Activated naive CD8-positive, alpha-beta T cell treated with anti-CD3 and anti-CD28 coated beads, Interleukin-2, amount 50 U/mL, for 24 hours (primary cell): ENCODE results near the gene PLCG1.

ENCODE experiments used
- ATAC-seq: fragments of 150-1000 bp; cut with Tn5 transposase; one replicate; pipeline ENCODE4 v1.10.0; 2021
- DNase-seq: peaks from one replicate; pipeline ENCODE4 v3.0.0; 2021
- H3K27ac Mint-ChIP-seq: one replicate; pipeline ENCODE4 v1.8.0; 2021; ENCODE audit warnings: mild to moderate bottlenecking, mixed read lengths
- H3K27me3 Mint-ChIP-seq: one replicate; pipeline ENCODE4 v1.8.0; 2021; ENCODE audit warnings: mixed read lengths
- H3K36me3 Mint-ChIP-seq: one replicate; pipeline ENCODE4 v1.8.0; 2021; ENCODE audit warnings: low read depth, mixed read lengths
- H3K4me1 Mint-ChIP-seq: one replicate; pipeline ENCODE4 v1.8.0; 2021; ENCODE audit warnings: mixed read lengths
- H3K4me3 Mint-ChIP-seq: one replicate; pipeline ENCODE4 v1.8.0; 2021; ENCODE audit warnings: mild to moderate bottlenecking, moderate library complexity, mixed read lengths
- H3K9me3 Mint-ChIP-seq: one replicate; pipeline ENCODE4 v1.8.0; 2021; ENCODE audit warnings: mixed read lengths

The PLCG1 gene

DNA sequence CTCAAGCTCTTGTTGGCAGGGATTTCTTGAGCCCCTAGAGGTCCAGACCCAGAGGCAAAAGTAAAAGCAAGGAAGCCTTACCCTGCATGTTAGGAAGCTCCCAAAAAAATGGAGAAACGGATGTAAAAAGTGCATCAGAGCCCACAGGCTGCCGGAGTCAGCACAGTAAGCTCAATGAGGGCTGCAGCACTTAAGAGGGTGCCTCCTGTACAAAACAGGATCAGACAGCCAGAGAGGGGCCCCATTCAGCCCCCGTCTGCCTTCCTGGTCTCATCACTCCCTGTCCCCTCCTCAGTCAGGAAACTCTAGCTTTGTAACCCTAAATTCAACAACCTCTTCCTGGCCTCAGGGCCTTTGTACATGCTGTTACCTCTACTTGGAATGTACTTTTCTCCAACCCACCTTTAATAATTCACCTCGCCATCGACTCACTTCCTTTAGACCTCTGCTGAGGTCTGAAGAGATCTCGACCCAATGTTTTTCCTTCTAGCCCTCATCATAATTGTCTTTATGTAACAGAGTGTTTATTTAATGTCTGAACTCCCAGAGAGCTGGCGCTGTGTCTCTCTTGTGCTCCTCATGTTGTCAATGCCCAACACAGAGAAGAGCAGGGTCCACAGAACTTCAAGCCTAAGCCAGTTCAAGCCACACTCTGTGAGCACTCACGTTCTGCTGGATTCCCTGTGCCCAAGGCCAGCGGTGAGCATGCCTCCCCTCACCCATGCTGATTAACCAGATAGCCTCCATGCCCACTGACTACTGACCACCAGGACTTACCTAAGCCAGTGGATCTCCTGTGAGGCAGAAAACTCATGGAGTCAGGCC is 2.8 kb upstream of the PLCG1 start:
- Mint-ChIP-seq H3K9me3 (no peaks in the 10 kb centered on the region), H3K4me1 (peaks cover 47% of the 10 kb centered on the region), H3K27me3 (no peaks in the 10 kb centered on the region), H3K27ac (no peak overlapping the region), H3K36me3 (peaks cover 5% of the 10 kb centered on the region), H3K4me3 (no peak overlapping the region)
- no peak for DNase-seq
- no peak for ATAC-seq

DNA sequence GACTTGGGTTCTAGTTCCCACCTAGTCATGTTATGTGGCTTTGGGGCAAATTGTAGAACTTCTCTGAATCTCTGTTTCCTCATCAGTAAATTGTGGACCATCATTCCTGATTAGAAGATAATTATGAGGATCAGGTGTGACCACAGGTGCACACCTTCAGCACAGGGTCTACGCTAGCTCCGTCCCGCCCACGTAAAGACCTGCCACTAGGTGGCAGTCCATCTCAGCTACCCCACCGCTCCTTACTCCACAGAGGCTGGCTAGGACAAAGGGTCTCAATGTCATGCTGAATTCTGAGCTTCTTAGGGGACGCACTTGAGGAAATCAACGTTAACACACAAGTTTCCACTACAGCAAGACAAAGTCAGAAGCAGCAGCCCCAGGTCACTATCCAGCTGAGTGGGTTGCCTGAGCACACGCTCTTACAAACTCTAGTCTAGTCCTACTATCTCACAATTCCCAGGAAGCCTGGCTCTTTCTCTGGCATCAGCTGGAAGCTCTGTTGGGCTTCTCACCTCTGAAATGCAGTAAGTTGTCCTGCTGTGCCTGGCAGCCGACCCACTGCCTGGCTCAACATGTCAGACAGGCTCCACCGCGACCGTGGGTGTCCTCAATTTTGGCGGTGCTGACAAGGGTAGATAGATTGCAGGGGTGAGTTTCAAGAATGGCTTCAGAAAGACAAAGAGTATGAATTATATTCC is 2.0 kb upstream of the PLCG1 start:
- H3K27ac Mint-ChIP-seq = no peak overlapping the region
- ATAC-seq = peak; percentile 22
- peaks cover 9% of the 10 kb centered on the region for H3K36me3 Mint-ChIP-seq
- H3K4me1 Mint-ChIP-seq = peaks cover 55% of the 10 kb centered on the region
- no peaks in the 10 kb centered on the region for H3K27me3 Mint-ChIP-seq
- H3K9me3 Mint-ChIP-seq = no peaks in the 10 kb centered on the region
- peak overlapping the region; percentile 77 for H3K4me3 Mint-ChIP-seq
- DNase-seq = peak; percentile 74

DNA sequence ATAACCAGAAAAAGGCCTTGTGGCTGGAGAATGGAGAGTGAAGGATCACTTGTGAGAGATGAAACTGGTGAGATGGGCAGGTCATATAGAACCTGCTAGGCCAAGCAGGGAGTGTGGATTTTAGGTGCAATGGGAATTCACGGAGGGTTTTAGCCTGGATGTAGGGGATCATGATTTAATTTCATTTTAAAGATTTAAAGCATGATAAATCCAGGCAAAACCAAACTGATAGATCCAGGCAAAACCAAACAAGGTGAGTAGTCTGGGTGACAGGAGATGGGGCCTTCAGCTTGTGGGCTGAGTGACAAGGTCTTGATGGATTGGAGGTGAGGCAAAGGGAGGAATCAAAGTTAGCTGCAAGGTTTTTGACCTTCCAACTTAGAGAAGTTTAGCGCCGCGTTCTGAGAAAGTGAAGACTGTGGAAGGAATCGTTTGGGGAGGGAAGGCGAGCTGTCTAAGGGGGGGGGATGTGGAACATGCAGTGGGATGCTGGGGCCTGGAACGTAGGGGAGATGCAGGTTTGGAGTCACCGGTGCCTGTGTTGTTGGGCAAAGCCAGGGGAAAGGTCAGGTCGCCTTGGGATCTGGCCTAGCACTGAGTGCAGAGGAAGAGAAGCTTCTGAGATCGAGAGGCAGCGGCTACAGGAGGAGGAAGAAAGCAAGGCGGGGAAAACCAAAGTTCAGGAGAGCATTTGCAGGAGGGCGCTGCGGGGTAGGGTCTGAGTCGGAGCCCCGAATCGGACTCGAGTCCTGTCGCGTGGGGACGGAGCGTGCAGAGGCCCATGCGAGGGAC is 1.3 kb upstream of the PLCG1 start:
- peak overlapping the region; percentile 67 for H3K27ac Mint-ChIP-seq
- no peaks in the 10 kb centered on the region for H3K9me3 Mint-ChIP-seq
- no peak for DNase-seq
- no peak for ATAC-seq
- peaks cover 15% of the 10 kb centered on the region for H3K36me3 Mint-ChIP-seq
- no peaks in the 10 kb centered on the region for H3K27me3 Mint-ChIP-seq
- peak overlapping the region; percentile 77 for H3K4me3 Mint-ChIP-seq
- H3K4me1 Mint-ChIP-seq = peaks cover 59% of the 10 kb centered on the region

DNA sequence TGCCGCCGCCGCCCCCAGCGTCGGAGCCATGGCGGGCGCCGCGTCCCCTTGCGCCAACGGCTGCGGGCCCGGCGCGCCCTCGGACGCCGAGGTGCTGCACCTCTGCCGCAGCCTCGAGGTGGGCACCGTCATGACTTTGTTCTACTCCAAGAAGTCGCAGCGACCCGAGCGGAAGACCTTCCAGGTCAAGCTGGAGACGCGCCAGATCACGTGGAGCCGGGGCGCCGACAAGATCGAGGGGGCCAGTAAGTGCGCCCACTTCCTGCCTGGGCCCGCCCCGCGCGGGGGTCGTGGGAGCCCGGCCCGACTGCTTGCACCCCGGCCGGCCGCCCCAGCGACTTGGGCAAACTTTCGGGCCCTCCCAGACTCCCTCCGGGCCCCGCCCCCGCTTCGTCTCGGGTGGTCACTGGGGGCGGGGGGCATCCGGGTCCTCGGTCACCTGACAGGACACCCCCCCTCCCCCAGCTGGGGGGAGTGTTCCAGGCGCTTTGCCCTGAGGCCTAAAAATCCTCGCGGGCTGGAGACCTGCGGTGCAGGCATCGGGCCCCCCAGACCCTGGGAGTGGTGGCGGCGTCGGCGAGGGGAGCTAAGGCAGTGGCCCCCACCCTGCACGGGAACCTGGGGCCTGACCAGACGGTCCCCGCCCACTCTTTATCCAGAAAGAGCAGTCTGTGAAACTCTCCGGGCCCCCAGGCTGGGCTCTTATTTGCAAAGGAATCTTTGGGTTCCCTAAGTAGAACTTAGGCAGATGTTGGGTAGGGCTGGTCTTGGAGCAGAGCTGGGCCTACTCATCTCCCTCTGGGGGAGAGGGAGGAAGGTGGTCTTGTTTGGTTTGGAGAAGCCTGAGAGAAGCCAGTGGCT is 501 bp downstream of the PLCG1 start:
- peak; percentile 76 for DNase-seq
- peak; percentile 25 for ATAC-seq
- peaks cover 15% of the 10 kb centered on the region for H3K36me3 Mint-ChIP-seq
- no peaks in the 10 kb centered on the region for H3K27me3 Mint-ChIP-seq
- peaks cover 75% of the 10 kb centered on the region for H3K4me1 Mint-ChIP-seq
- H3K27ac Mint-ChIP-seq = peak overlapping the region; percentile 91
- H3K9me3 Mint-ChIP-seq = no peaks in the 10 kb centered on the region
- peak overlapping the region; percentile 95 for H3K4me3 Mint-ChIP-seq

DNA sequence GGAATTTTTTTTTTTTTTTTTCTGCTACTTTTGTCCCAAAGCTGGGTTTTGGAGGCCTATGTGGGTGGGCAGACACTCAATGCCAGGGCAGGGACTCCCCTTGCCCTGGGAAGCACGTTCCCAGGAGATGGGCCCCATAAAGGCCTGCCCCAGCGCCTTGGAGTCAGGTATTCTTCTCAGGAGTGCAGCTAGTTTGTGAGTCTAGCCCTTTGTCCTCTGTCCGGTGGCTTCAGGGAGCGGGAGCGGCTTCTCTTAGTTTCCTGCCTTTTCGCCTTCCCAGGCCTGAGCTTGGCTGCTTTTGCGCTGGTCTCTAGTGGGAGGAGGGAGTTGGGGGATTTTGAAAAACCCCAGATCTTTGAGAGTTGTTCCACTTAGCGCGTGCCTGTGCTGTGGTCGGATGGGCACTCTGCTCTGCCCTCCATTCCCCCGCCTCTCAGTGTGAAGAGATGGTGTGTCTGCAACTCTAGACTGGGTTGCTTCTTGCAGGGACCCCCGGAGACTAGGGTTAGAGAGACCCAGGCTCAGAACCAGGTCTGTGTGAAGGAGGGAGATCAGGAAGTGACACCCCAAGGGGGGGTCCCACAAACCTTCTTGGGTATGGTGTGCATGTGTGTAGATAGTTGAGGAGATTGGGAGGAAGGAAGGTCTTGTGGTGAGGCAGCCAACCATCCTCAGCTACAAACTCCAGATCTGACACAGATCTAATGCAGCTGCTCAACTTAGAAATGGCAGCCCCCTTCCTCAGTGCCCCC is 1.3 kb downstream of the PLCG1 start:
- DNase-seq = peak; percentile 42
- H3K4me1 Mint-ChIP-seq = peaks cover 79% of the 10 kb centered on the region
- no peaks in the 10 kb centered on the region for H3K9me3 Mint-ChIP-seq
- peak overlapping the region; percentile 91 for H3K27ac Mint-ChIP-seq
- peak; percentile 7 for ATAC-seq
- H3K4me3 Mint-ChIP-seq = peak overlapping the region; percentile 95
- H3K36me3 Mint-ChIP-seq = peaks cover 15% of the 10 kb centered on the region
- no peaks in the 10 kb centered on the region for H3K27me3 Mint-ChIP-seq

DNA sequence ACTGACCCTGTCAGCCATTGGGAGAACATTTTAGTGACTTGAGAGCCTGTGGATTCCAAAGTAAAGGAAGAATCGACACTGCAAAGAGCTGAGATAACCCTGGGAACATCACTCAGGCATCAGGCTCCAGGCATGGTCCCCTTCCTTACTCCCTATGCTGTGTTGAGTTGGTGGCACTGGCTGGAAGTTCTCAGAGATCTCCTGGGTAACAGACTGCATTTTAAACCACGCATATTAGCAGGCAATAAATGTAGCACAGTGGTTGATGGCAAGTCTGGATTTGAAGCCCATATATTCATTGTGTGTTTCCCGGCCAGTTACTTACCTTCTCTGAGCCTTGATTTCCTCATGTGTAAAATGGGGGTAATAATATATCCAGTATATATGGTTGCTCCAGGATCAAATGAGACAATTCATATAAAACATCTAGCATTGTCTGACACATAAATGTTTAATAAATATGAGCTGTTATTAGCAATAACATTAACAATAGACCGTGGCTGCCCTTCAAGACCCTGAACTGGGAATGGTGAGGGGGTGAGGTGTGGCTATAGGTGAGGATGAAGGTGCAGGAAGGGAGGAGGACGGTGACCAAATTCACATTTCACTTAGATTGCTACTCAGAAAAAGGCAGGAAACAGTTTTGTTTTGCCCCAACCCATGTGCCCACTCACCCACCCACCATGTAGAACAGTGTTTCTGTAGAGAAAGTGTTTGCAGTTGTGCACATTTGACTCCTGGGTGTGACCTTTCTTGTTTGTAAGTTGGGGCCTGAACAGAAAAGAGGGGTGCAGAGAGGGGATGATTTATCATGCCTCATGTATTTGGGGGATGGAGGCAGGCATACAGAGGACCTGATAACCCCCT is 2.1 kb downstream of the PLCG1 start:
- no peaks in the 10 kb centered on the region for H3K27me3 Mint-ChIP-seq
- H3K4me1 Mint-ChIP-seq = peaks cover 79% of the 10 kb centered on the region
- peak overlapping the region; percentile 91 for H3K27ac Mint-ChIP-seq
- peak overlapping the region; percentile 95 for H3K4me3 Mint-ChIP-seq
- DNase-seq (no peak), ATAC-seq (no peak)
- H3K36me3 Mint-ChIP-seq = peaks cover 22% of the 10 kb centered on the region
- H3K9me3 Mint-ChIP-seq = no peaks in the 10 kb centered on the region

DNA sequence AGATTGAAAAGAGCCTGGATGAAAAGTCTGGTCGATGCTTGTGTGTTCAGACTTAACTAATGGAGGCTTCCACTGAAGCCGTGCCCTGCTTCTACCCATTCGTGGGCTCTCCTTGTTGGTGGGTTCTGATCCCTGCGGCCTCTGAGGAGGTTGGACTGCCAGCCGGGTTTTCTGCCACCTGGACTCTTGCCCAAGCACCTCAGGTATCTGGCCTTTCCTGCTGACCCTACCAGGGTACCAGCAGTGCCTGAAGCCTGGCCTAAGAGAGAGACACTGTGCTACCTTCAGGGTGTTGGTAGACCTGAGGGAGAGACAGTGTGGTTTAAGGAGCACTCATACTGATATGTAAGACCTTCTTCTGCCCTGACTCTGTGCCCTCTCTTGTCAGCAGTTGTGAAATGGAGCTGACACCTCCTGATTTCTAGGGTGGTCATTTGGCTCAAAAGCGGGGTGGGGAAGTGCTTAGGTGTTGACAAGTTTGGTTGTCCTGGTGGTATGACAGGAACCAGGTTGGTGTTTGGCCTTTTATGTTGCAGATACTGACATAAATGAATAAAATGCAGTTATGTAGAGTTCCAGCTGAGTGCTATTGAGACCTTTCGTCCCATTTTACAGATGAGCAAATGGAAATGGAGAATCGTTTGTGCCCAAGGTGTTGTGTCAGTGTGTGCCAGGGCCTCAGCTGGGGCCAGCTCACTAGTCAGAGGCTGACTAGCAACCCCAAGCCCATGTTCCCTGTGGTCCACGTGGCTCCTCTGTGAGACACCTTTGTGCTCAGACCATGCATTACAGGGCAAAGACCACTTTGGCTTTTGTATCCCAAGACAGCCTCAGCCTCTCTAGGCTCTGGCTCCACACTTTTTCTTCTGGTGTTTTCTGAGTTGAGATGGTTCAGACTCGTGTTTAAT is 3.1 kb downstream of the PLCG1 start:
- DNase-seq (peak; percentile 42), ATAC-seq (no peak)
- H3K4me3 Mint-ChIP-seq = peak overlapping the region; percentile 95

DNA sequence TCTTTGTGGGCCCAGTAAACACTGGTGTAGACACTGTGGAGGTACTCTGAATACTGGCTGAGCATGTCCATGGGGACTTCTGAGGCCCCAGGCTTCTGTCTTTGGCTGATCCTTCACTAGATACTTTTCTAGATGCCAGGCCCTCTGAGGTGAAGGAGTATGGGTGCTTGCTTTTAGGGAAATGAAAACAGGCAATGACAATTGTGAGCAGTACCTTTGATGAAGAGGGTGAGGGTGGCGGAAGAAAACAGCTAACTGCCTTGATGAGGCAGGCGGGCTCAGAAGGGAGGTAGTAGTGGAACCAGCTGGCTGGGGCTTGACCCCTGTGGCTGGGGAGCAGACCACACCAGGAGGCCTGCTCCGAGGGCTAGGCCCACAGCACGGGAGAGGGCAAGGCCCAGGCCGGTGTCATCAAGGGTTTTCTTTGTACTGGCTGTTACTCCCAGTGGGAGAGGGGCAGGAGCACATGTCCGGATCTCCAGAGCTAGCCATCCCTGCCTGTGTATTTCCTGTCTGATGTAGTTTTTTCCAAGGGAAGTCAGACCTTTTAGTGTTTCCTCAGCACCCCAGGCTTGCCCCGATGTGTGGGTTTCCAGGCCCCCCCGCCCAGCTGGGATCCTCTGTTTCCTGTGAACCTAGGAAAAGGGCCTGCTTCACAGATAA is 3.9 kb downstream of the PLCG1 start:
- Mint-ChIP-seq H3K9me3 (no peaks in the 10 kb centered on the region), H3K27ac (peak overlapping the region; percentile 91), H3K27me3 (no peaks in the 10 kb centered on the region), H3K36me3 (peaks cover 33% of the 10 kb centered on the region), H3K4me1 (peaks cover 80% of the 10 kb centered on the region), H3K4me3 (peak overlapping the region; percentile 95)
- DNase-seq (no peak), ATAC-seq (no peak)

More for the DNA sequence above, 3.1 kb downstream of the PLCG1 start:
- peak overlapping the region; percentile 91 for H3K27ac Mint-ChIP-seq
- no peaks in the 10 kb centered on the region for H3K27me3 Mint-ChIP-seq
- no peaks in the 10 kb centered on the region for H3K9me3 Mint-ChIP-seq
- peaks cover 80% of the 10 kb centered on the region for H3K4me1 Mint-ChIP-seq
- H3K36me3 Mint-ChIP-seq = peaks cover 31% of the 10 kb centered on the region

DNA sequence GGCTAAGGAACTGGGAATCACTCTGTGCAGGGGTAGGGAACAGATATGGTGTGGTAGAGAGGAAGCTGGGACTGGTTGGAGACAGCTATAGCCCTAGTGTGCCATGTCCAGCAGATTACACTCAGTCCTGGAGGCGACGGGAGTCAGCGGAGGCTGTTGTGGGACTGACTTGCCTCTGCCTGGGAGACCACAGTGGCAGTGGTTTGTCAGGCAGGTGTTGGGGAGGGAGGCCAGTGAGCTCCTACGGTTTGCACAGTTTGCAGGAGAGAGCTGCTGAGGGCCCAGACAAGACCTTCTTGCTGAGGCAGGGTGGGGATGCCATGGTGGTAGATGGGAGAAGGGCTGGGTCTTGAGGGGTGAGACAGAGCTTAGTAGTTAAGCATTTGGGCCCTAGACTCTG is 4.9 kb downstream of the PLCG1 start:
- no peaks in the 10 kb centered on the region for H3K9me3 Mint-ChIP-seq
- DNase-seq = no peak
- no peak for ATAC-seq
- H3K4me1 Mint-ChIP-seq = peaks cover 88% of the 10 kb centered on the region
- no peaks in the 10 kb centered on the region for H3K27me3 Mint-ChIP-seq
- peak overlapping the region; percentile 95 for H3K4me3 Mint-ChIP-seq
- H3K27ac Mint-ChIP-seq = peak overlapping the region; percentile 91
- H3K36me3 Mint-ChIP-seq = peaks cover 38% of the 10 kb centered on the region

DNA sequence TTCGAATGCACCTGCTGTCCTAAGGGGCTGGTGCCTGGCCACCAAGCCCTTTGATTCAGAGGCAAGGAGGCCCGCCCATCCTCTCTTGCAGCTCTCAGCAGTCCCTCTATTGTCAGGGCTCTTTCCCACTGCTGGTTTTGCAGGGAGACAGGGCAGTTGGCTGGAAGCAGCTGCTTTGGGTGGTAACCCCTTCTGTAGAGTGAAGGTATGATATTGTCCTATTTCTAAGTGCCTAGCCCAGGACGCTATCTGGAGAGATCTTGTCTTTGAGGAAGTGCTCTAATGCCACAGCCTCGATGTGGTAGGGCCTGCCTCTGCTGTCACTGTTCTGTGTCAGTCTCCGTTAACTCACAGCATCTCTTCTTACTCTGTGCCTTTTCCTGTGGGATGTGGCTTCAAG is 5.6 kb downstream of the PLCG1 start:
- Mint-ChIP-seq H3K9me3 (no peaks in the 10 kb centered on the region), H3K4me1 (peaks cover 94% of the 10 kb centered on the region), H3K4me3 (peak overlapping the region; percentile 59), H3K27me3 (no peaks in the 10 kb centered on the region), H3K36me3 (peaks cover 39% of the 10 kb centered on the region), H3K27ac (peak overlapping the region; percentile 91)
- ATAC-seq (peak; percentile 37), DNase-seq (no peak)

DNA sequence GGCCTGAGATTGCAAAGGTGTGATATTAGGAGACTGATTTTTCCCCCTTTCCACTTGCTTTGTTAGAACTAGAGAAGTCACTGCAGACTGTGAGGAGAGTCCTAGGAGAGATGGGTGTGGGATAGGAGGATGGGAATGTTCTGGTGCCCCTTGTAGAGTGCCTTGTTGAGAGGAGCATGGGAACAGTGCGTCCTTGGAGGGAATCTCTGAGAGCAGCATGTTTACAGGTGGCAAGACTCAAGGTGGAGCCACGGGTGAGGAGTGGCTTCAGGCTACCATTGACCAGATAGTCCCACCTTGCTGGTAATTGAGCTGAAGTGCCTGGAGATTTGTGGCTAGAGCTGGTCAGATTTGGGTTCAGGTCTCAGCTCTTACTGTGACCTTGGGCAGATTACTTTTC is 6.0 kb downstream of the PLCG1 start:
- no peaks in the 10 kb centered on the region for H3K27me3 Mint-ChIP-seq
- H3K27ac Mint-ChIP-seq = peak overlapping the region; percentile 91
- H3K4me1 Mint-ChIP-seq = peaks cover 99% of the 10 kb centered on the region
- no peak for ATAC-seq
- no peak for DNase-seq
- no peaks in the 10 kb centered on the region for H3K9me3 Mint-ChIP-seq
- peaks cover 39% of the 10 kb centered on the region for H3K36me3 Mint-ChIP-seq
- H3K4me3 Mint-ChIP-seq = peak overlapping the region; percentile 59
